ENCODE results near the gene RMC1. TPM values are rescaled to one million over a fixed set of nuclear protein-coding genes. Genes with fewer than 3 reads are reported as not detected.
"Not testable (repeated sequence)": the region's sequence is repeated elsewhere in the genome, so short reads cannot be mapped to it uniquely, and the experiment has no call there.

RMC1 gene
- total and polyA plus RNA-seq, 4 donors = 15.6 to 24.7 (median 20.8) TPM

DNA sequence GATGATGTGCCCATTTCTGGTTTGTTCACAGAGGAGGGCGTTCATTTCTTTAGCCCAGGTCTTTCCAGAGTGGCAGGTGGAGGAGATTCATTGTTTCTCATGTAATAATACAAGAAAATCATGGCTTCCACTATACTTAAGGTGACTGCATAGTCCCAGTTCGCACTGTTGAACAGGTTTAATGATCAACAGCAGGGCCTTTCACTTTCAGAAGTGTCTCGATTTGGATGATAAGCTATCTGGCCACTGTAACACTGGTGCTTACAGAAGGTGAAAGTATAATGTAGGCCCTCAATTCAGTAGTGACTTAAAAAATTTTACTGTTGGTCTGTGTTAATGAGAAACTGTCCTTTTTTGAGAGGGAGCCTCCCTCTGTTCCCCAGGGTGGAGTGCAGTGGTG, 1.4 kb downstream of the RMC1 start:
- Histone ChIP-seq H3K27me3 (ENCODE audit: control insufficient read depth in 4 of 4, insufficient read depth in 4 of 4, low read length in 3 of 4) (no peaks in the 10 kb centered on the region), H3K9me3 (ENCODE audit: control insufficient read depth in 4 of 4, low read length in 3 of 4) (no peaks in the 10 kb centered on the region), H3K4me1 (ENCODE audit: control insufficient read depth in 4 of 4, insufficient read depth in 4 of 4, low read length in 3 of 4) (peaks cover 0 to 23% (median 14%) of the 10 kb centered on the region in 4 donors), H3K36me3 (ENCODE audit: control insufficient read depth in 4 of 4, insufficient read depth in 3 of 4, low read depth in 1 of 4, low read length in 3 of 4) (peaks cover 0 to 9% (median 3%) of the 10 kb centered on the region in 4 donors), H3K4me3 (ENCODE audit: low read depth in 1 of 3, low read length in 3 of 3) (peak overlapping the region in 2 of 3 donors; percentile 79 to 98), H3K9ac (ENCODE audit: low read depth in 1 of 2, low read length in 2 of 2) (peak overlapping the region in 1 of 2 donors; percentile 81), H3K27ac (ENCODE audit: low read depth in 1 of 2, low read length in 2 of 2) (peak overlapping the region; percentile 79 to 89)
- 31% methylated on average over 3 of the region's 3 CpGs for WGBS
- TF ChIP-seq RXRA (IDR thresholded peaks at IDR 0.05) (no peak), HNF4A (conservative IDR thresholded peaks at IDR 0.05) (peak; percentile 27 to 30), HNF4G (IDR thresholded peaks at IDR 0.05) (no peak), RAD21 (IDR thresholded peaks at IDR 0.05) (no peak), REST (IDR thresholded peaks at IDR 0.05) (no peak), CTCF (IDR thresholded peaks at IDR 0.05; ENCODE audit: low read depth, low read length, missing input control) (no peak), FOXA1 (IDR thresholded peaks at IDR 0.05) (no peak), ATF3 (IDR thresholded peaks at IDR 0.05) (no peak), SP1 (IDR thresholded peaks at IDR 0.05) (peak; percentile 33), YY1 (IDR thresholded peaks at IDR 0.05) (peak; percentile 34)
- TF ChIP-seq, protein P1, sequence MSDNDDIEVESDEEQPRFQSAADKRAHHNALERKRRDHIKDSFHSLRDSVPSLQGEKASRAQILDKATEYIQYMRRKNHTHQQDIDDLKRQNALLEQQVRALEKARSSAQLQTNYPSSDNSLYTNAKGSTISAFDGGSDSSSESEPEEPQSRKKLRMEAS (IDR thresholded peaks at IDR 0.05) = no peak
- DNase-seq (ENCODE audit: low spot score) = no peak

GRCh38 chr18:23506393-23506792, 3.1 kb downstream of the RMC1 start:
- peaks cover 3 to 17% (median 7%) of the 10 kb centered on the region in 4 donors for H3K36me3 ChIP-seq (ENCODE audit: control insufficient read depth in 4 of 4, insufficient read depth in 3 of 4, low read depth in 1 of 4, low read length in 3 of 4)
- H3K27me3 ChIP-seq (ENCODE audit: control insufficient read depth in 4 of 4, insufficient read depth in 4 of 4, low read length in 3 of 4) = no peaks in the 10 kb centered on the region
- no peaks in the 10 kb centered on the region for H3K9me3 ChIP-seq (ENCODE audit: control insufficient read depth in 4 of 4, low read length in 3 of 4)
- DNase-seq (ENCODE audit: low spot score) = no peak
- TF ChIP-seq TAF1 (conservative IDR thresholded peaks at IDR 0.05) (no peak), HNF4G (IDR thresholded peaks at IDR 0.05) (no peak), ATF3 (IDR thresholded peaks at IDR 0.05) (no peak)
- TF ChIP-seq, protein P1 (IDR thresholded peaks at IDR 0.05) = no peak
- 79% methylated on average over 6 of the region's 6 CpGs for WGBS
- peak overlapping the region in 1 of 2 donors; percentile 1 for H3K9ac ChIP-seq (ENCODE audit: low read depth in 1 of 2, low read length in 2 of 2)
- H3K4me3 ChIP-seq (ENCODE audit: low read depth in 1 of 3, low read length in 3 of 3) = no peak overlapping the region
- H3K27ac ChIP-seq (ENCODE audit: low read depth in 1 of 2, low read length in 2 of 2) = no peak overlapping the region
- H3K4me1 ChIP-seq (ENCODE audit: control insufficient read depth in 4 of 4, insufficient read depth in 4 of 4, low read length in 3 of 4) = peaks cover 0 to 23% (median 14%) of the 10 kb centered on the region in 4 donors

DNA sequence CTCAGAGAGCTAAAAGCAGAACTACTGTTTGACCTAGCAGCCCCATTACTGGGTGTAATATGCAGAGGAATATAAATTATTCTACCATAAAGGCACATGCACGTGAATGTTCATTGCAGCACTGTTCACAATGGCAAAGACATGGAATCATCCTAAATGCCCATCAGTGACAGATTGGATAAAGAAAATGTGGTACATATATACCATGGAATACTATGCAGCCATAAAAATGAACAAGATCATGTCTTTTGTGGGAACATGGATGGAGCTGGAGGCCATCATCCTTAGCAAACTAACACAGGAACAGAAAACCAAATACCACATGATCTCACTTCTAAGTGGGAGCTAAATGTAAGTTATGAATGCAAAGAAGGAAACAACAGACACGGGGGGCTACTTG, 7.6 kb downstream of the RMC1 start:
- H3K36me3 ChIP-seq (ENCODE audit: control insufficient read depth in 4 of 4, insufficient read depth in 3 of 4, low read depth in 1 of 4, low read length in 3 of 4) = peaks cover 3 to 26% (median 15%) of the 10 kb centered on the region in 4 donors
- not testable (repeated sequence) for H3K4me1 ChIP-seq (ENCODE audit: control insufficient read depth in 4 of 4, insufficient read depth in 4 of 4, low read length in 3 of 4); DNase-seq (ENCODE audit: low spot score); H3K9ac ChIP-seq (ENCODE audit: low read depth in 1 of 2, low read length in 2 of 2); H3K27ac ChIP-seq (ENCODE audit: low read depth in 1 of 2, low read length in 2 of 2); H3K4me3 ChIP-seq (ENCODE audit: low read depth in 1 of 3, low read length in 3 of 3); H3K9me3 ChIP-seq (ENCODE audit: control insufficient read depth in 4 of 4, low read length in 3 of 4); H3K27me3 ChIP-seq (ENCODE audit: control insufficient read depth in 4 of 4, insufficient read depth in 4 of 4, low read length in 3 of 4)
- 98% methylated on average over 2 of the region's 2 CpGs for WGBS

- not testable (repeated sequence) for H3K4me1 ChIP-seq (ENCODE audit: control insufficient read depth in 4 of 4, insufficient read depth in 4 of 4, low read length in 3 of 4); H3K9ac ChIP-seq (ENCODE audit: low read depth in 1 of 2, low read length in 2 of 2); H3K9me3 ChIP-seq (ENCODE audit: control insufficient read depth in 4 of 4, low read length in 3 of 4); H3K27me3 ChIP-seq (ENCODE audit: control insufficient read depth in 4 of 4, insufficient read depth in 4 of 4, low read length in 3 of 4); H3K4me3 ChIP-seq (ENCODE audit: low read depth in 1 of 3, low read length in 3 of 3); DNase-seq (ENCODE audit: low spot score)
- H3K36me3 ChIP-seq (ENCODE audit: control insufficient read depth in 4 of 4, insufficient read depth in 3 of 4, low read depth in 1 of 4, low read length in 3 of 4) = peaks cover 3 to 30% (median 17%) of the 10 kb centered on the region in 4 donors
- peak overlapping the region in 1 of 2 donors; percentile 7 for H3K27ac ChIP-seq (ENCODE audit: low read depth in 1 of 2, low read length in 2 of 2)
- 89% methylated on average over 7 of the region's 7 CpGs for WGBS
Measured at GRCh38 chr18:23512216-23512615, 8.9 kb downstream of the RMC1 start.
